ENCODE results near the gene IRF5. TPM values are rescaled to one million over a fixed set of nuclear protein-coding genes. Genes with fewer than 3 reads are reported as not detected.

The IRF5 gene
- total RNA-seq, 2 donors from 2014 or later, result 4.9 to 15.3 TPM

DNA sequence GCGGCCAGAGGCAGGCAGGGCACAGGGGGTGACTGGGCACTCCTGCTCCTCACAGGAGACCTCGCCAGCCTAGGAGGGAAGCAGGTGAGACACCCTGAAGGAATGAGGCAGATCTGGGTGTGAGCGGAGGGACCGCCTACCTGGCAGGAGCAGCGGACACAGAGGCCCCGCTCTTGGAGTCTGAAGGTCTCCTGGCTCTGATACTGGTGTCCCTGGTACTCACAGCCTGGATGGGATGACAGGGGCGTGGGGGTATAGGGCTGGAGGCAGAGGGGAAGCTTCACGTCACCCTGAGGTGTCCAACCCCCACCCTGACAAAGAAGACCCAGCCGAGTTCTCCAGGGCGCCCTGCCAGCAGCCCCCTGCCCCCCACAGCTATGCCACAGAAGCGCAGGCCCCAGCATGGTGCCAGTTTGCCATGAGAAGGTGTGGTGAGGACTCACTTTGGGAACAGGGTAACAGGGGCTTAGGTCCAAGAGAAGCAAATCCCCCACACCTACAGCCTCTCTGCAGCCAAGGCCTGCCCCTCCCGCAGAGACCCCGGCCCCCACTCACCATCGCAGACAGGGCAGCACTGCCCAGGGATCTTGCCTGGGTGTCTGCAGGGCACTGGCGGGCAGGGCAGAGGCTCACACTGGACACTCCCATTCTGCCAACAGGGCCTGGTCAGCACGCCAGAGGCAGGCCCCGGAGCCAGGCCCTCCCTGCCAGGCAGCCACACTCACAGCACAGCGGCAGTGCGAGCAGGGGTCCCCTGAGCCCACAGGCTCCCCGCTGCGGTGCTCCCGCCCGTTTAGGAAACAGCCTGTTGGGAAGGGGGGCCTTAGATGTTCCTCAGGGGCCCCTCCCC, 44.3 kb upstream of the IRF5 start:
- intact Hi-C loops (cut with DNase I), result no loop called here
- Histone ChIP-seq H3K4me3 (no peak overlapping the region), H3K4me1 (peaks cover 8% of the 10 kb centered on the region), H3K9me3 (no peaks in the 10 kb centered on the region), H3K27ac (no peak overlapping the region), H3K27me3 (peaks cover 0 to 12% of the 10 kb centered on the region in 2 donors), H3K36me3 (replicated peaks in 1 of 2; ENCODE audit: insufficient read depth in 1 of 2, low read depth in 2 of 2) (no peaks in the 10 kb centered on the region)
- no peak for ATAC-seq
- WGBS, 2 donors, result 57 to 85% methylated on average over 6 to 22 of the region's 23 CpGs
- TF ChIP-seq POLR2A (IDR thresholded peaks at IDR 0.05), result no peak
- TF ChIP-seq, protein P1, sequence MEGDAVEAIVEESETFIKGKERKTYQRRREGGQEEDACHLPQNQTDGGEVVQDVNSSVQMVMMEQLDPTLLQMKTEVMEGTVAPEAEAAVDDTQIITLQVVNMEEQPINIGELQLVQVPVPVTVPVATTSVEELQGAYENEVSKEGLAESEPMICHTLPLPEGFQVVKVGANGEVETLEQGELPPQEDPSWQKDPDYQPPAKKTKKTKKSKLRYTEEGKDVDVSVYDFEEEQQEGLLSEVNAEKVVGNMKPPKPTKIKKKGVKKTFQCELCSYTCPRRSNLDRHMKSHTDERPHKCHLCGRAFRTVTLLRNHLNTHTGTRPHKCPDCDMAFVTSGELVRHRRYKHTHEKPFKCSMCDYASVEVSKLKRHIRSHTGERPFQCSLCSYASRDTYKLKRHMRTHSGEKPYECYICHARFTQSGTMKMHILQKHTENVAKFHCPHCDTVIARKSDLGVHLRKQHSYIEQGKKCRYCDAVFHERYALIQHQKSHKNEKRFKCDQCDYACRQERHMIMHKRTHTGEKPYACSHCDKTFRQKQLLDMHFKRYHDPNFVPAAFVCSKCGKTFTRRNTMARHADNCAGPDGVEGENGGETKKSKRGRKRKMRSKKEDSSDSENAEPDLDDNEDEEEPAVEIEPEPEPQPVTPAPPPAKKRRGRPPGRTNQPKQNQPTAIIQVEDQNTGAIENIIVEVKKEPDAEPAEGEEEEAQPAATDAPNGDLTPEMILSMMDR (IDR thresholded peaks at IDR 0.05), result no peak
- no peak for DNase-seq

DNA sequence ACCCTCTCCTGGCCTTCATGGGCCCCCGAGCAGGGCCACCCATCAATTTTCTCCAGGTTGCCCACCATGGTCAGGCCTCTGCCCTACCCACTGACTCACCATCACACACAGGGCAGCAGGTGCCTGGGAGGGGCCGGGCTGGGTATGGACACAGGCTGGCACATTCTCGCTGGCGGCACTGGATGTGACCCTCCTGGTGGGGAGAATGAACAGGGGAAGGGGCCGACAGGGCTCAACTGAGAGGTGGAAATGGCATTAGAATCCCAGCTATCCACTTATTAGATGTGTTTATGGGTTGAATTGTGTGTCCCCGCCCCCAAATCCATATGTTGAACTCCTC, 43.7 kb upstream of the IRF5 start:
- 81 to 87% methylated on average over 5 to 6 of the region's 6 CpGs for WGBS, 2 donors
- DNase-seq (peak in 1 of 4 donors; percentile 7), ATAC-seq (no peak)
- Histone ChIP-seq H3K4me3 (no peak overlapping the region), H3K9me3 (no peaks in the 10 kb centered on the region), H3K27me3 (peaks cover 0 to 12% of the 10 kb centered on the region in 2 donors), H3K4me1 (peaks cover 8% of the 10 kb centered on the region), H3K36me3 (replicated peaks in 1 of 2; ENCODE audit: insufficient read depth in 1 of 2, low read depth in 2 of 2) (no peaks in the 10 kb centered on the region), H3K27ac (no peak overlapping the region)
- TF ChIP-seq, protein P1 (IDR thresholded peaks at IDR 0.05), result no peak
- no peak for TF ChIP-seq POLR2A (IDR thresholded peaks at IDR 0.05)
- intact Hi-C loops (cut with DNase I), result no loop called here

DNA sequence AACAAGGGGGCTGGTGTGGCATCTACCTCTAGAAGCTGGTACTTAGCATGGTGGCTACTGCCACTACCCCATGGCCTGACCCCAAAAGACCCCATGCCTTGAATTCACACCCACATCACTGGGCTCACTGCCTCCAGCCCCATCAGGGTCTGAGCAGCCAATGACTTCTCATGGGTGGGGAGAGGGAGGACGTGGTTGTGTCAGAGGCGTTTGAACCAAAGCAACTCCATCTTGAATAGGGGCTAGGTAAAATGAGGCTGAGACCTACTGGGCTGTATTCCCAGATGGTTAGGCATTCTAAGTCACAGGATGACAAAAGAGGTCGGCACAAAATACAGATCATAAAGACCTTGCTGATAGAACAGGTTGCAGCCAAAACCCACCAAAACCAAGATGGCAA, 42.4 kb upstream of the IRF5 start:
- Histone ChIP-seq H3K27ac (no peak overlapping the region), H3K4me3 (no peak overlapping the region), H3K27me3 (peaks cover 0 to 12% of the 10 kb centered on the region in 2 donors), H3K9me3 (peaks cover 0 to 4% (median 0%) of the 10 kb centered on the region in 3 donors), H3K36me3 (replicated peaks in 1 of 2; ENCODE audit: insufficient read depth in 1 of 2, low read depth in 2 of 2) (no peaks in the 10 kb centered on the region), H3K4me1 (peaks cover 8% of the 10 kb centered on the region)
- no peak for DNase-seq
- no peak for TF ChIP-seq POLR2A (IDR thresholded peaks at IDR 0.05)
- TF ChIP-seq, protein P1 (IDR thresholded peaks at IDR 0.05), result no peak
- intact Hi-C loops (cut with DNase I), result no loop called here
- ATAC-seq, result no peak
- 68 to 70% methylated on average over 3 of the region's 3 CpGs for WGBS, 2 donors

DNA sequence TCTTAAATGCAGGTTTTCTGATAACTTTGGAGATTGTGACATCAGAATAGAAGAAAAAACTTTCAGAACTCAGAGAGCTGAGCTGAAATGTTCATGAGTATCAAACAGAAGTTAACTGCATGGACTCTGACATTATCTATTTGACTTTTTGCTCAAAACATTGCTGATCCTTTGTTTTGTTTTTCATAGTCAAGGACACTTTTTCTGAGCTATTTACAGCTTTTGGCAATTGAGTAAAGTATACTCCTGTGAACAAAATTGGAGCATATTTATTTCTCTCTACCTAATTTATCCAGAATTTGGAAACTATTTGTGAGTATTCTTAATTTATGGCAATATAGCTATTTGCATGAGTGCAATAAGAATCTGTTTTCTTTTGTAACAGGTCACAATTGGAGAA, 38.3 kb upstream of the IRF5 start:
- DNase-seq (no peak), ATAC-seq (no peak)
- no peak overlapping the region for H3K4me3 ChIP-seq
- H3K9me3 ChIP-seq, result peaks cover 0 to 4% (median 0%) of the 10 kb centered on the region in 3 donors
- TF ChIP-seq, protein P1 (IDR thresholded peaks at IDR 0.05), result no peak
- no peak for TF ChIP-seq POLR2A (IDR thresholded peaks at IDR 0.05)
- H3K27ac ChIP-seq, result no peak overlapping the region
- intact Hi-C loops (cut with DNase I), result no loop called here
- no peaks in the 10 kb centered on the region for H3K4me1 ChIP-seq
- H3K36me3 ChIP-seq (replicated peaks in 1 of 2; ENCODE audit: insufficient read depth in 1 of 2, low read depth in 2 of 2), result no peaks in the 10 kb centered on the region
- no peaks in the 10 kb centered on the region for H3K27me3 ChIP-seq

DNA sequence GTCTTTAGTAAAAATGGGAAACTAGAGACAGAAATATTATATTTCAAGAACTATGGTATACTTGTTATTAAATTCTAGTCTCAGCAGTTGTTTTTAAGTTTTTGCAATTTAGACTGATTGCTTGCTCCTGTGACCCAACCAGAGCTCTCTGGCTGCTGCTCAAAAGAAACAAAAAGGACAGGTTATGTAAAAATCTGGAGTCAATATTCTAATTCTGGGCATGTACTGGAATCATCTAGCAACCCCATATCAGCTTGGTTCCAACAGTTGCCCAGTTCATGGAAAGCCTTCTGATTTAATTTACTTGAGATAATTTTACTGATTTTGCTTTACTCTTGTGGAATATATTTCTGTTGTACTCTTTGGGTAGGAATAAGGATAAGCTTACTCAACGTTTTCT, 37.5 kb upstream of the IRF5 start:
- intact Hi-C loops (cut with DNase I), result no loop called here
- Histone ChIP-seq H3K4me3 (no peak overlapping the region), H3K27me3 (no peaks in the 10 kb centered on the region), H3K27ac (no peak overlapping the region), H3K4me1 (no peaks in the 10 kb centered on the region), H3K36me3 (replicated peaks in 1 of 2; ENCODE audit: insufficient read depth in 1 of 2, low read depth in 2 of 2) (no peaks in the 10 kb centered on the region), H3K9me3 (peaks cover 0 to 4% (median 0%) of the 10 kb centered on the region in 3 donors)
- no peak for DNase-seq
- no peak for ATAC-seq
- no peak for TF ChIP-seq POLR2A (IDR thresholded peaks at IDR 0.05)
- TF ChIP-seq, protein P1 (IDR thresholded peaks at IDR 0.05), result no peak
- WGBS, 2 donors, result 35 to 46% methylated on average over 1 of the region's 1 CpG
